ENCODE measurements around the gene CCN5.
"Not testable (repeated sequence)": the region's sequence is repeated elsewhere in the genome, so short reads cannot be mapped to it uniquely, and the experiment has no call there.

CCN5 gene

DNA sequence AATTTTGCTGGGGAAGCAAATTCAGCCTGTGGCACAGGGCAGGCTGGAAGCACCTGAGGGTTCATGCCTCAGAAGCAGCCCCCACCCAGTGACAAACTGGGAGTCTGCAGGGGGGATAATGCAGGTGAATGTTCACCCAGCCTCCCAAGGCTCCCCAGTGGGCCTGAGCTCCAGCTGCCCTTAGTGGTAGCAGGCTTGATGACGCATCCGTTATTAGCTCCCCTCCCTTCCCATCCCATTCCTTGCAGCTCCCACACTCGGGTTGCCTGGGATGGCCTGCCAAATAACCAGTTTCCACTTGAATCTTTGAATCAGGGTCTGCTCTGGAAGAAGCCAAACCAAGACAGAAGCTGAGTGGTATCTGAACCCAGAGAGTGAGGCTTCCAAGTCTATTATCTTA lies 46.3 kb downstream of the CCN5 start:
- no peak overlapping the region for H3K4me3 ChIP-seq (ENCODE audit: low read depth, low read length)
- DNase-seq (ENCODE audit: low read depth): no peak
- TF ChIP-seq, protein P1, sequence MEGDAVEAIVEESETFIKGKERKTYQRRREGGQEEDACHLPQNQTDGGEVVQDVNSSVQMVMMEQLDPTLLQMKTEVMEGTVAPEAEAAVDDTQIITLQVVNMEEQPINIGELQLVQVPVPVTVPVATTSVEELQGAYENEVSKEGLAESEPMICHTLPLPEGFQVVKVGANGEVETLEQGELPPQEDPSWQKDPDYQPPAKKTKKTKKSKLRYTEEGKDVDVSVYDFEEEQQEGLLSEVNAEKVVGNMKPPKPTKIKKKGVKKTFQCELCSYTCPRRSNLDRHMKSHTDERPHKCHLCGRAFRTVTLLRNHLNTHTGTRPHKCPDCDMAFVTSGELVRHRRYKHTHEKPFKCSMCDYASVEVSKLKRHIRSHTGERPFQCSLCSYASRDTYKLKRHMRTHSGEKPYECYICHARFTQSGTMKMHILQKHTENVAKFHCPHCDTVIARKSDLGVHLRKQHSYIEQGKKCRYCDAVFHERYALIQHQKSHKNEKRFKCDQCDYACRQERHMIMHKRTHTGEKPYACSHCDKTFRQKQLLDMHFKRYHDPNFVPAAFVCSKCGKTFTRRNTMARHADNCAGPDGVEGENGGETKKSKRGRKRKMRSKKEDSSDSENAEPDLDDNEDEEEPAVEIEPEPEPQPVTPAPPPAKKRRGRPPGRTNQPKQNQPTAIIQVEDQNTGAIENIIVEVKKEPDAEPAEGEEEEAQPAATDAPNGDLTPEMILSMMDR (IDR thresholded peaks at IDR 0.05; ENCODE audit: low read depth, low read length): no peak
- TF ChIP-seq, protein P2, sequence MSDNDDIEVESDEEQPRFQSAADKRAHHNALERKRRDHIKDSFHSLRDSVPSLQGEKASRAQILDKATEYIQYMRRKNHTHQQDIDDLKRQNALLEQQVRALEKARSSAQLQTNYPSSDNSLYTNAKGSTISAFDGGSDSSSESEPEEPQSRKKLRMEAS (IDR thresholded peaks at IDR 0.05; ENCODE audit: low read depth, low read length): no peak
- TF ChIP-seq MYC (IDR thresholded peaks at IDR 0.05; ENCODE audit: low read depth, low read length): no peak
- no peak for TF ChIP-seq POLR2A (IDR thresholded peaks at IDR 0.05; ENCODE audit: extremely low read depth, insufficient read length)

DNA sequence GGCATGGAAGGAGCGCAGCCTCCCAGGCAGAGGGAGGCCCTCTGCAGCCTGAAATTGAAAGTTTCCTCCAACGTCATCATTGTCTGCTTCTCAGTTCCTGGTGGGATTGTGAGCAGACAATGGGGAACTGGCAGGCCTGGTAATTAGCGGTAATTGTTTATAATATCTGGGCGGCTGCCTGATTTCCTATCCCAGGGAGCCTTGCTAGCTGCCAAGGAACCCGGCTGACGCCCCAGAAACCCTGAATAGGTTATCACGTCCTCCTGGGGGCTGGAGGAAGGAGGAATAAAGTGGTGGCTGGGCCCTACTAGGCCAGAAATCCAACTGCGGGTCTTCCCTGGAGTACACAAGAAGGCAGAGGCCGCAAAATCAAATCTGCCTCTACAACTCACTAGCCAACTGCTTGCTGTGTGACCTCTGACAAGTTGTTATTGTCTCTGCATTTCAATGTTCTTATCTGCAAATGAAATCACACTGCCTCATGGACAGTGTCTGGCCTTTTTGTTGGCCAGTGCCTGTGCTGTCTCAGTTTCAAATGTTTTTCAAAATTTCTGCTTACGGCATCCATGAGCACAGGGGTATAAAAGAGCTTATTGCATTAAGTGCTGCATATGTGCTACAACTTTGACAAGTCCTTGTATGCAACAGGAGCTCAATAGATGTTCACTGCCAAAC lies 47.4 kb downstream of the CCN5 start:
- no peak for DNase-seq (ENCODE audit: low read depth)
- TF ChIP-seq, protein P2 (IDR thresholded peaks at IDR 0.05; ENCODE audit: low read depth, low read length): no peak
- TF ChIP-seq POLR2A (IDR thresholded peaks at IDR 0.05; ENCODE audit: extremely low read depth, insufficient read length) (no peak), MYC (IDR thresholded peaks at IDR 0.05; ENCODE audit: low read depth, low read length) (no peak)
- TF ChIP-seq, protein P1 (IDR thresholded peaks at IDR 0.05; ENCODE audit: low read depth, low read length): no peak
- H3K4me3 ChIP-seq (ENCODE audit: low read depth, low read length): no peak overlapping the region

DNA sequence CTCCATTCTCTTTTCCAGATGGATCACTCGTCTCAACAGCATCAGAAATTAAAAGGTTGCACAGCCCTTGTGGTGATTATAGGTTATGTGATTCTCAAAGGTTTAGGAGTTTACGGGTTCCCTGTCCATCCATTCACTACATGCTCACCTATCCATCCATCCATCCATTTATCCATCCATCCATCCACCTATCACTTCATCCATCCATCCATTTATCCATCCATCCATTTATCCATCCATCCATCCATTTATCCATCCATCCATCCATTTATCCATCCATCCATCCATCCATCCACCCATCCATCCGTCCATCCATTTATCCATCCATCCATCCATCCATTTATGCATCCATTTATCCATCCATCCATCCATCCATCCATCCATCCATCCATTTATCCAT lies 48.6 kb downstream of the CCN5 start:
- H3K4me3 ChIP-seq (ENCODE audit: low read depth, low read length); DNase-seq (ENCODE audit: low read depth): not testable (repeated sequence)

DNA sequence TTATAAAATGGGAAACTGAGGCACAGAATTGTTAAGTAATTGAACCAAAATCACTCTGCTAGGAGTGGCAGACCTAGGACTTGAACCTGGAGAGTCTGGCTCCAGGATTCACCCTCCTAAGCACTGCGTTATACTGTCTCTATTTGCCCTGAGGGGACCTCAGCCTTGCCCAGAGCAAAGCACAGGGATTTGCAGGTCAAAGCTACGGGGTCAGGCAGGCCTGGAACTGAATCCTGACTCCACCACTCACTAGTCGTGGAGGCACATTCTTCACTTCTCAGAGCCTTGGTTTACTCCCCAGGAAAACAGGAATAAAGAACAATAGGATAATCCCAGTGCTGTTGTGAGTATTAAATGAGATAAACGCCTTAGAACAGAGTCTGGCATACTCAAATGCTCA lies 49.9 kb downstream of the CCN5 start:
- H3K4me3 ChIP-seq (ENCODE audit: low read depth, low read length): no peak overlapping the region
- TF ChIP-seq MYC (IDR thresholded peaks at IDR 0.05; ENCODE audit: low read depth, low read length) (no peak), POLR2A (IDR thresholded peaks at IDR 0.05; ENCODE audit: extremely low read depth, insufficient read length) (no peak)
- TF ChIP-seq, protein P2 (IDR thresholded peaks at IDR 0.05; ENCODE audit: low read depth, low read length): no peak
- TF ChIP-seq, protein P1 (IDR thresholded peaks at IDR 0.05; ENCODE audit: low read depth, low read length): no peak
- no peak for DNase-seq (ENCODE audit: low read depth)

DNA sequence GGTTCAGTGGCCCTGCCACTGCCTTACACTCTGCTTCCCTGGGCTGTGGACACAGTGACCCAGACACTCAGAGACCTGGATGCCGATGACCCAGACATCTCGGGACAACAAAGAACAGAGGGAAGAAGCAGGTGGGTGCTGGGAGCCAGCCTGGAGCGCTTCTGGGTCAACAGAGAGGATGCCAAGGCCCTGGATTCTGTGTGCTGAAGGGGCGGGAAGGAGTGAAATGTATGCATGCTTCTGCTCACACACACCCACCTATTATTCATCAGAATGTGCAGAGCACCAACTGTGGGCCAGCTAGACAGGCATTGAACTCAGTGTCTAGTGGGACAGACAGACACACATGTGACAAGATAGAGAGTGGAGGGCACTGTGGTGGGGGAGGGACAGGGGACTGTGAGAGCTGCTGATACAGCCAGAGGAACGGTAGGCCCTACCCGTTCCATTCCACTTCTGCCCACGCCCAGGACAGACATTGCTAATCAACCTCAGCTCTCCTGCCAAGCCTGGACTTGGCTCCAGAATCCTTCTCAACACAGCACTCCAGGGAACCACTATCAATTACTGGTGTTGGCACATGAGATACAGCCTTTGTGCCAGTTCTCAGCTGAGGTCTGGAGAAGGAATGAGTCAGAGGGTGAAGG lies 50.7 kb downstream of the CCN5 start:
- H3K4me3 ChIP-seq (ENCODE audit: low read depth, low read length): no peak overlapping the region
- TF ChIP-seq, protein P1 (IDR thresholded peaks at IDR 0.05; ENCODE audit: low read depth, low read length): no peak
- TF ChIP-seq POLR2A (IDR thresholded peaks at IDR 0.05; ENCODE audit: extremely low read depth, insufficient read length) (no peak), MYC (IDR thresholded peaks at IDR 0.05; ENCODE audit: low read depth, low read length) (no peak)
- TF ChIP-seq, protein P2 (IDR thresholded peaks at IDR 0.05; ENCODE audit: low read depth, low read length): no peak
- no peak for DNase-seq (ENCODE audit: low read depth)

DNA sequence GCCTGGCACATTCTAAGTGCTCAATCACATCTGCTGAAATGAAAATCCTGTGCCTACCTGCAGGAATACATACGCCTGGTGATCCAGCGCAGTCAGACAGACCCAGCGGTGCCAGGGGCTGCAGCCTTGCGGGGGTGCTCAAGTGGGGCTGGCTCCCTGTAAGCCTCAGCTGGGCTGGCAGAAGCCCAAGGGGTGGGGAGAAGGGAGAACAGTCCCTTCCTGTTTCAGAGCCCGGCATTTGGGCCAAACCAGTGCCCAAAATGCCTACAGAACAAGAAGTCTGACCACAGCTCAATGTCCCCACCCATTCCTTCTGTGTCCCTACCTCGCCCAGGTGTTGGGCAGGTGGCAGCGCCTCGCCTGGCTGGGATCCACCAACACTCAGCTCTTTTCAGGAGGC lies 53.1 kb downstream of the CCN5 start:
- no peak for DNase-seq (ENCODE audit: low read depth)
- TF ChIP-seq, protein P1 (IDR thresholded peaks at IDR 0.05; ENCODE audit: low read depth, low read length): no peak
- TF ChIP-seq POLR2A (IDR thresholded peaks at IDR 0.05; ENCODE audit: extremely low read depth, insufficient read length): no peak
- TF ChIP-seq, protein P2 (IDR thresholded peaks at IDR 0.05; ENCODE audit: low read depth, low read length): no peak
- H3K4me3 ChIP-seq (ENCODE audit: low read depth, low read length): no peak overlapping the region
